Common myeloid progenitor, CD34-positive (primary cell): Measurements from ENCODE around the gene SMARCD1.

Experiments used
- CTCF ChIA-PET: fragments of 350-600 bp; sonication (Branson Sonifier 250); formaldehyde crosslinking; loops from one replicate; lab custom pipeline; 2021; ENCODE audit warnings: antibody characterized with exemption; lab: Charles Lee
- POLR2A ChIA-PET: fragments of 350-600 bp; sonication (Branson Sonifier 250); formaldehyde crosslinking; loops from one replicate; lab custom pipeline; 2021; ENCODE audit warnings: antibody characterized with exemption; lab: Charles Lee
- DNase-seq, 3 donors: peaks; one replicate each; pipeline versions ENCODE4 v3.0.0 to v3.0.0-alpha.2; 2013
- H3K27ac ChIP-seq, 2 experiments: 1 replicate in 1 of 2; 2 replicates in 1 of 2; pipeline ENCODE4 v1.7.0; 2013; ENCODE audit warnings: inconsistent platforms in 2 of 2, low read length in 2 of 2, mild to moderate bottlenecking in 2 of 2, low read depth in 1 of 2, moderate library complexity in 1 of 2; ENCODE audit not compliant: severe bottlenecking in 2 of 2, insufficient read depth in 1 of 2, poor library complexity in 1 of 2
- H3K27me3 ChIP-seq, 5 experiments: replicated peaks in 2 of 5; 1 replicate in 3 of 5; 2 replicates in 2 of 5; pipeline versions ENCODE4 v1.6.1 to v1.7.0; 2013; ENCODE audit warnings: low read length in 4 of 5, mild to moderate bottlenecking in 2 of 5, moderate library complexity in 2 of 5, inconsistent platforms in 1 of 5; ENCODE audit not compliant: insufficient read depth in 5 of 5, control insufficient read depth in 4 of 5
- H3K36me3 ChIP-seq, 4 experiments: 1 replicate in 2 of 4; 2 replicates in 2 of 4; pipeline versions ENCODE4 v1.6.1 to v1.7.0; 2013; ENCODE audit warnings: low read length in 3 of 4, control low read depth in 1 of 4, mild to moderate bottlenecking in 1 of 4; ENCODE audit not compliant: control insufficient read depth in 4 of 4, insufficient read depth in 4 of 4
- H3K4me1 ChIP-seq, 4 experiments: 1 replicate in 3 of 4; 2 replicates in 1 of 4; pipeline versions ENCODE4 v1.6.1 to v1.7.1; 2013; ENCODE audit warnings: low read length in 3 of 4, mild to moderate bottlenecking in 3 of 4, control low read depth in 1 of 4, inconsistent platforms in 1 of 4, moderate library complexity in 1 of 4; ENCODE audit not compliant: control insufficient read depth in 4 of 4, insufficient read depth in 4 of 4; ENCODE audit errors: control extremely low read depth in 1 of 4
- H3K4me3 ChIP-seq, 7 experiments: 1 replicate in 4 of 7; 2 replicates in 3 of 7; pipeline versions ENCODE4 v1.5.1 to v1.7.0; 2013; ENCODE audit warnings: mild to moderate bottlenecking in 7 of 7, low read length in 6 of 7, moderate library complexity in 6 of 7, inconsistent platforms in 2 of 7, low read depth in 2 of 7, control low read depth in 1 of 7; ENCODE audit not compliant: insufficient read depth in 4 of 7, control insufficient read depth in 1 of 7; ENCODE audit errors: extremely low read depth in 1 of 7
- H3K9me3 ChIP-seq, 5 experiments: 1 replicate in 4 of 5; 2 replicates in 1 of 5; pipeline versions ENCODE4 v1.6.1 to v1.7.1; 2013; ENCODE audit warnings: low read length in 4 of 5, mild to moderate bottlenecking in 2 of 5, inconsistent platforms in 1 of 5, low read depth in 1 of 5, moderate library complexity in 1 of 5; ENCODE audit not compliant: control insufficient read depth in 4 of 5, insufficient read depth in 2 of 5; ENCODE audit errors: control extremely low read depth in 1 of 5
- WGBS: methylation state at CpG from one replicate; pipeline ENCODE4 v1.1.5; 2013; ENCODE audit not compliant: insufficient coverage; 5-methylcytosine and 5-hydroxymethylcytosine counted together

The SMARCD1 gene

GRCh38 chr12:50075808-50076170 is 9.4 kb upstream of the SMARCD1 start:
- peaks cover 0 to 13% (median 0%) of the 10 kb centered on the region in 4 experiments for H3K4me1 ChIP-seq
- peaks cover 0 to 6% (median 3%) of the 10 kb centered on the region in 5 experiments for H3K27me3 ChIP-seq
- no peaks in the 10 kb centered on the region for H3K36me3 ChIP-seq
- no peak for DNase-seq
- 100% methylated on average over 1 of the region's 1 CpG for WGBS
- no peak overlapping the region for H3K27ac ChIP-seq
- H3K9me3 ChIP-seq = no peaks in the 10 kb centered on the region
- H3K4me3 ChIP-seq = no peak overlapping the region
- POLR2A ChIA-PET = no interaction called here
- CTCF ChIA-PET = interaction anchor here (1.2 to 6.9 kb wide), 9 partner anchors 10 to 239 kb away, joined by 3 to 37 read pairs (median 4); partner anchors contain the start of gene COX14

- WGBS = 97% methylated on average over 12 of the region's 12 CpGs
- no peaks in the 10 kb centered on the region for H3K9me3 ChIP-seq
- CTCF ChIA-PET = interaction anchor here (0.8 to 6.9 kb wide), 8 partner anchors 9 to 237 kb away, joined by 3 to 37 read pairs (median 4); partner anchors contain the start of gene COX14
- DNase-seq = no peak
- no peak overlapping the region for H3K4me3 ChIP-seq
- POLR2A ChIA-PET = no interaction called here
- H3K27me3 ChIP-seq = peaks cover 0 to 3% (median 2%) of the 10 kb centered on the region in 5 experiments
- peaks cover 0 to 10% (median 1%) of the 10 kb centered on the region in 4 experiments for H3K4me1 ChIP-seq
- H3K36me3 ChIP-seq = no peaks in the 10 kb centered on the region
- no peak overlapping the region for H3K27ac ChIP-seq
Measured at GRCh38 chr12:50077099-50077498, 8.0 kb upstream of the SMARCD1 start.

GRCh38 chr12:50078281-50078680 is 6.9 kb upstream of the SMARCD1 start:
- Histone ChIP-seq H3K27ac (no peak overlapping the region), H3K4me3 (no peak overlapping the region), H3K9me3 (no peaks in the 10 kb centered on the region), H3K4me1 (peaks cover 0 to 3% (median 0%) of the 10 kb centered on the region in 4 experiments), H3K27me3 (peaks cover 0 to 2% (median 0%) of the 10 kb centered on the region in 5 experiments), H3K36me3 (no peaks in the 10 kb centered on the region)
- DNase-seq = no peak
- ChIA-PET CTCF (interaction anchor here (0.6 to 6.9 kb wide), 13 partner anchors 9 to 363 kb away, joined by 3 to 33 read pairs (median 4); partner anchors contain the start of gene COX14), POLR2A (no interaction called here)
- 94% methylated on average over 10 of the region's 10 CpGs for WGBS

- 100% methylated on average over 5 of the region's 5 CpGs for WGBS
- Histone ChIP-seq H3K36me3 (no peaks in the 10 kb centered on the region), H3K27me3 (peaks cover 0 to 2% (median 0%) of the 10 kb centered on the region in 5 experiments), H3K27ac (no peak overlapping the region), H3K4me3 (no peak overlapping the region), H3K9me3 (no peaks in the 10 kb centered on the region), H3K4me1 (peaks cover 0 to 8% (median 5%) of the 10 kb centered on the region in 4 experiments)
- ChIA-PET CTCF (interaction anchor here (1.2 to 6.9 kb wide), 5 partner anchors 10 to 134 kb away, joined by 3 to 33 read pairs (median 11); partner anchors contain the start of gene COX14), POLR2A (interaction anchor here (0.5 kb wide), 1 partner anchor 949 kb away, joined by 4 read pairs; no protein-coding TSS in a partner anchor)
- DNase-seq = no peak
Measured at GRCh38 chr12:50079771-50080170, 5.4 kb upstream of the SMARCD1 start.

GRCh38 chr12:50081096-50081808 is 3.9 kb upstream of the SMARCD1 start:
- ChIA-PET CTCF (no interaction called here), POLR2A (no interaction called here)
- Histone ChIP-seq H3K36me3 (no peaks in the 10 kb centered on the region), H3K27ac (no peak overlapping the region), H3K27me3 (no peaks in the 10 kb centered on the region), H3K4me3 (no peak overlapping the region), H3K4me1 (peaks cover 4 to 15% (median 10%) of the 10 kb centered on the region in 4 experiments), H3K9me3 (no peaks in the 10 kb centered on the region)
- WGBS = 75% methylated on average over 27 of the region's 46 CpGs
- DNase-seq = no peak

- Histone ChIP-seq H3K4me1 (peaks cover 4 to 15% (median 10%) of the 10 kb centered on the region in 4 experiments), H3K4me3 (no peak overlapping the region), H3K9me3 (no peaks in the 10 kb centered on the region), H3K27ac (no peak overlapping the region), H3K36me3 (peaks cover 9 to 12% (median 11%) of the 10 kb centered on the region in 4 experiments), H3K27me3 (no peaks in the 10 kb centered on the region)
- 98% methylated on average over 5 of the region's 7 CpGs for WGBS
- ChIA-PET POLR2A (no interaction called here), CTCF (interaction anchor here (0.6 to 10.4 kb wide), 7 partner anchors 9 to 233 kb away, joined by 3 to 168 read pairs (median 4); partner anchors contain the start of genes COX14 and GPD1)
- no peak for DNase-seq
Measured at GRCh38 chr12:50082644-50083043, 2.5 kb upstream of the SMARCD1 start.

GRCh38 chr12:50083301-50083700 is 1.8 kb upstream of the SMARCD1 start:
- peaks cover 9 to 18% (median 14%) of the 10 kb centered on the region in 4 experiments for H3K36me3 ChIP-seq
- no peaks in the 10 kb centered on the region for H3K9me3 ChIP-seq
- no peaks in the 10 kb centered on the region for H3K27me3 ChIP-seq
- H3K27ac ChIP-seq = no peak overlapping the region
- no peak overlapping the region for H3K4me3 ChIP-seq
- WGBS = 100% methylated on average over 1 of the region's 1 CpG
- ChIA-PET POLR2A (no interaction called here), CTCF (interaction anchor here (0.9 to 10.4 kb wide), 9 partner anchors 8 to 117 kb away, joined by 3 to 168 read pairs (median 4); partner anchors contain the start of genes COX14 and GPD1)
- no peak for DNase-seq
- peaks cover 4 to 15% (median 10%) of the 10 kb centered on the region in 4 experiments for H3K4me1 ChIP-seq
